HG03520 (cell line): ENCODE results near the gene ATP6V1E1.
"Not testable (repeated sequence)": the region's sequence is repeated elsewhere in the genome, so short reads cannot be mapped to it uniquely, and the experiment has no call there.

Experiments
- ATAC-seq: cut with Tn5 transposase; IDR thresholded peaks from one replicate; pipeline ENCODE4 v1.9.1; 2021; ENCODE audit warnings: mild to moderate bottlenecking, moderate library complexity; ENCODE audit not compliant: unreplicated experiment

The ATP6V1E1 gene

GRCh38 chr22:17628406-17629172 lies at the start of gene ATP6V1E1:
Gene ATP6V1E1, minus strand, starts transcription at chr22:17628749. Its CDS starts 114 bp downstream, at chr22:17628635.
- ATAC-seq, result peak; percentile 98

- no peak for ATAC-seq
Measured at GRCh38 chr22:17675584-17675983, 47.0 kb upstream of the ATP6V1E1 start.

GRCh38 chr22:17674152-17674551 lies 45.6 kb upstream of the ATP6V1E1 start:
- ATAC-seq, result no peak

GRCh38 chr22:17672417-17672991 lies 44.0 kb upstream of the ATP6V1E1 start:
- ATAC-seq, result no peak

GRCh38 chr22:17671521-17672092 lies 43.1 kb upstream of the ATP6V1E1 start:
- not testable (repeated sequence) for ATAC-seq

GRCh38 chr22:17665854-17666253 lies 37.3 kb upstream of the ATP6V1E1 start:
- no peak for ATAC-seq

GRCh38 chr22:17665248-17665647 lies 36.7 kb upstream of the ATP6V1E1 start:
- no peak for ATAC-seq

- ATAC-seq, result no peak
Measured at GRCh38 chr22:17664414-17665055, 36.0 kb upstream of the ATP6V1E1 start.

- ATAC-seq, result no peak
Measured at GRCh38 chr22:17656870-17657395, 28.4 kb upstream of the ATP6V1E1 start.

- no peak for ATAC-seq
Measured at GRCh38 chr22:17655289-17655688, 26.7 kb upstream of the ATP6V1E1 start.

- no peak for ATAC-seq
Measured at GRCh38 chr22:17648569-17648968, 20.0 kb upstream of the ATP6V1E1 start.

- no peak for ATAC-seq
Measured at GRCh38 chr22:17647991-17648390, 19.4 kb upstream of the ATP6V1E1 start.

GRCh38 chr22:17647452-17647851 lies 18.9 kb upstream of the ATP6V1E1 start:
- ATAC-seq, result no peak

GRCh38 chr22:17642357-17642756 lies 13.8 kb upstream of the ATP6V1E1 start:
- not testable (repeated sequence) for ATAC-seq

- ATAC-seq, result no peak
Measured at GRCh38 chr22:17641269-17641668, 12.7 kb upstream of the ATP6V1E1 start.

GRCh38 chr22:17639247-17639741 lies 10.7 kb upstream of the ATP6V1E1 start:
- ATAC-seq, result no peak

GRCh38 chr22:17638432-17639246 lies 10.1 kb upstream of the ATP6V1E1 start, which contains the start of gene BCL2L13:
Gene BCL2L13, plus strand, starts transcription at chr22:17638757. Its CDS starts 16,955 bp downstream, at chr22:17655712.
- peak; percentile 94 for ATAC-seq

- peak; percentile 1 for ATAC-seq
Measured at GRCh38 chr22:17638182-17638431, 9.6 kb upstream of the ATP6V1E1 start.

- ATAC-seq, result no peak
Measured at GRCh38 chr22:17637490-17638181, 9.1 kb upstream of the ATP6V1E1 start.

GRCh38 chr22:17636850-17637249 lies 8.3 kb upstream of the ATP6V1E1 start:
- ATAC-seq, result not testable (repeated sequence)
